ENCODE data around the gene SUPT5H. TPM values are rescaled to one million over a fixed set of nuclear protein-coding genes. Genes with fewer than 3 reads are reported as not detected.
"Not testable (repeated sequence)": the region's sequence is repeated elsewhere in the genome, so short reads cannot be mapped to it uniquely, and the experiment has no call there.

SUPT5H gene
- total and polyA plus RNA-seq, 4 donors: 55.1 to 127 (median 87.9) TPM

GRCh38 chr19:39448271-39448670 lies 2.9 kb downstream of the SUPT5H start:
- TF ChIP-seq, protein P1, sequence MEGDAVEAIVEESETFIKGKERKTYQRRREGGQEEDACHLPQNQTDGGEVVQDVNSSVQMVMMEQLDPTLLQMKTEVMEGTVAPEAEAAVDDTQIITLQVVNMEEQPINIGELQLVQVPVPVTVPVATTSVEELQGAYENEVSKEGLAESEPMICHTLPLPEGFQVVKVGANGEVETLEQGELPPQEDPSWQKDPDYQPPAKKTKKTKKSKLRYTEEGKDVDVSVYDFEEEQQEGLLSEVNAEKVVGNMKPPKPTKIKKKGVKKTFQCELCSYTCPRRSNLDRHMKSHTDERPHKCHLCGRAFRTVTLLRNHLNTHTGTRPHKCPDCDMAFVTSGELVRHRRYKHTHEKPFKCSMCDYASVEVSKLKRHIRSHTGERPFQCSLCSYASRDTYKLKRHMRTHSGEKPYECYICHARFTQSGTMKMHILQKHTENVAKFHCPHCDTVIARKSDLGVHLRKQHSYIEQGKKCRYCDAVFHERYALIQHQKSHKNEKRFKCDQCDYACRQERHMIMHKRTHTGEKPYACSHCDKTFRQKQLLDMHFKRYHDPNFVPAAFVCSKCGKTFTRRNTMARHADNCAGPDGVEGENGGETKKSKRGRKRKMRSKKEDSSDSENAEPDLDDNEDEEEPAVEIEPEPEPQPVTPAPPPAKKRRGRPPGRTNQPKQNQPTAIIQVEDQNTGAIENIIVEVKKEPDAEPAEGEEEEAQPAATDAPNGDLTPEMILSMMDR (IDR thresholded peaks at IDR 0.05; ENCODE audit: control extremely low read depth, extremely low read depth): no peak
- H3K36me3 ChIP-seq (ENCODE audit: control insufficient read depth in 4 of 4, insufficient read depth in 4 of 4, low read length in 4 of 4): peaks cover 0 to 25% (median 15%) of the 10 kb centered on the region in 4 donors
- WGBS, 2 donors: 46 to 47% methylated on average over 3 of the region's 3 CpGs
- no peak overlapping the region for H3K9ac ChIP-seq (ENCODE audit: insufficient read depth in 1 of 2, low read length in 2 of 2)
- H3K4me3 ChIP-seq: no peak overlapping the region
- ATAC-seq (ENCODE audit: insufficient read depth, low FRiP score) (no peak), DNase-seq (no peak)
- no peaks in the 10 kb centered on the region for H3K27me3 ChIP-seq (ENCODE audit: control insufficient read depth in 3 of 3, insufficient read depth in 3 of 3, low read length in 2 of 3)
- H3K4me1 ChIP-seq (ENCODE audit: control insufficient read depth in 5 of 5, insufficient read depth in 5 of 5, low read length in 5 of 5): peaks cover 0 to 12% (median 10%) of the 10 kb centered on the region in 5 donors
- H3K9me3 ChIP-seq (ENCODE audit: control insufficient read depth in 4 of 4, insufficient read depth in 3 of 4, low read length in 3 of 4): no peaks in the 10 kb centered on the region
- H3K27ac ChIP-seq (ENCODE audit: low read depth in 1 of 2, low read length in 1 of 2): peak overlapping the region in 1 of 2 donors; percentile 17

GRCh38 chr19:39449116-39449797 lies 3.9 kb downstream of the SUPT5H start:
- no peaks in the 10 kb centered on the region for H3K9me3 ChIP-seq (ENCODE audit: control insufficient read depth in 4 of 4, insufficient read depth in 3 of 4, low read length in 3 of 4)
- no peak for DNase-seq
- no peak for ATAC-seq (ENCODE audit: insufficient read depth, low FRiP score)
- H3K9ac ChIP-seq (ENCODE audit: insufficient read depth in 1 of 2, low read length in 2 of 2): no peak overlapping the region
- H3K4me1 ChIP-seq (ENCODE audit: control insufficient read depth in 5 of 5, insufficient read depth in 5 of 5, low read length in 5 of 5): peaks cover 0 to 12% (median 10%) of the 10 kb centered on the region in 5 donors
- TF ChIP-seq, protein P1 (IDR thresholded peaks at IDR 0.05; ENCODE audit: control extremely low read depth, extremely low read depth): no peak
- WGBS, 2 donors: 80 to 84% methylated on average over 8 of the region's 8 CpGs
- peaks cover 4 to 28% (median 15%) of the 10 kb centered on the region in 4 donors for H3K36me3 ChIP-seq (ENCODE audit: control insufficient read depth in 4 of 4, insufficient read depth in 4 of 4, low read length in 4 of 4)
- no peak overlapping the region for H3K4me3 ChIP-seq
- H3K27me3 ChIP-seq (ENCODE audit: control insufficient read depth in 3 of 3, insufficient read depth in 3 of 3, low read length in 2 of 3): no peaks in the 10 kb centered on the region
- no peak overlapping the region for H3K27ac ChIP-seq (ENCODE audit: low read depth in 1 of 2, low read length in 1 of 2)

DNA sequence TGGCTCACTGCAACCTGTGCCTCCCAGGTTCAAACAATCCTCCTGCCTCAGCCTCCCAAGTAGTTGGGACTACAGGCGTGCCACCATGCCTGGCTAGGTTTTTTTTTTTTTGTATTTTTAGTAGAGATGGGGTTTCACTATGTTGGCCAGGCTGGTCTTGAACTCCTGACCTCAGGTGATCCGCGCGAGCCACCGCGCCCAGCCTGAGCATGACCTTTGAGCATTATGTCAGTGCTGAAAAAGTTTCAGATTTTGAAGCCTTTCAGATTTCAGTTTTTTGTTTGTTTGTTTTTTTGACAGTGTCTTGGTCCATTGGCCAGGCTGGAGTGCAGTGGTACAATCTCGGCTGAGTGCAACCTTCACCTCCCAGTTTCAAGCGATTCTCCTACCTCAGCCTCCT lies 5.9 kb downstream of the SUPT5H start:
- 98 to 99% methylated on average over 8 of the region's 8 CpGs for WGBS, 2 donors
- ATAC-seq (ENCODE audit: insufficient read depth, low FRiP score); H3K4me1 ChIP-seq (ENCODE audit: control insufficient read depth in 5 of 5, insufficient read depth in 5 of 5, low read length in 5 of 5); DNase-seq; H3K27ac ChIP-seq (ENCODE audit: low read depth in 1 of 2, low read length in 1 of 2); H3K9me3 ChIP-seq (ENCODE audit: control insufficient read depth in 4 of 4, insufficient read depth in 3 of 4, low read length in 3 of 4); H3K9ac ChIP-seq (ENCODE audit: insufficient read depth in 1 of 2, low read length in 2 of 2); H3K27me3 ChIP-seq (ENCODE audit: control insufficient read depth in 3 of 3, insufficient read depth in 3 of 3, low read length in 2 of 3); H3K4me3 ChIP-seq: not testable (repeated sequence)
- peaks cover 4 to 32% (median 18%) of the 10 kb centered on the region in 4 donors for H3K36me3 ChIP-seq (ENCODE audit: control insufficient read depth in 4 of 4, insufficient read depth in 4 of 4, low read length in 4 of 4)

DNA sequence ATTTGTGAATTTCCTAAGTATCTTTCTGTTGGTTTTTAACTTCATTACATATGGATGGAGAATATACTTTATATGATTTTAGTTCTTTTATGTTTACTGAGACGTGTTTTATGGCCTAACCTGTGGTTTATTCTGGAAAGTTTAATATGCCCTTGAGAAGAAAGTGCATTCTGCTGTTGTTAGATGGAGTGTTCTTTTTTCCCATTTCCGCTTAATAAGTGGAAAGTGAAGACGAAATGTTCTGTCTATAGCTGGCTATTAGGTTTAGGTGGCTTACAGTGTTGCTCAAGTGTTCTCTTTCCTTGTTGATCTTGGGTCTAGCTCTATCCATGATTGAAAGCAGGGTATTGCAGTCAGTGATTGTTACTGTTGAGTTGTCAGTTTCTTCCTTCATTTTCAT lies 18.0 kb downstream of the SUPT5H start:
- H3K36me3 ChIP-seq (ENCODE audit: control insufficient read depth in 4 of 4, insufficient read depth in 4 of 4, low read length in 4 of 4): peaks cover 30 to 63% (median 52%) of the 10 kb centered on the region in 4 donors
- H3K27ac ChIP-seq (ENCODE audit: low read depth in 1 of 2, low read length in 1 of 2): no peak overlapping the region
- no peak for ATAC-seq (ENCODE audit: insufficient read depth, low FRiP score)
- H3K9me3 ChIP-seq (ENCODE audit: control insufficient read depth in 4 of 4, insufficient read depth in 3 of 4, low read length in 3 of 4): no peaks in the 10 kb centered on the region
- no peak overlapping the region for H3K9ac ChIP-seq (ENCODE audit: insufficient read depth in 1 of 2, low read length in 2 of 2)
- H3K4me3 ChIP-seq: no peak overlapping the region
- TF ChIP-seq, protein P1 (IDR thresholded peaks at IDR 0.05; ENCODE audit: control extremely low read depth, extremely low read depth): no peak
- 76 to 93% methylated on average over 3 of the region's 3 CpGs for WGBS, 2 donors
- no peaks in the 10 kb centered on the region for H3K27me3 ChIP-seq (ENCODE audit: control insufficient read depth in 3 of 3, insufficient read depth in 3 of 3, low read length in 2 of 3)
- no peak for DNase-seq
- no peaks in the 10 kb centered on the region for H3K4me1 ChIP-seq (ENCODE audit: control insufficient read depth in 5 of 5, insufficient read depth in 5 of 5, low read length in 5 of 5)
